ENCODE data around the gene NLRP3. TPM values are rescaled to one million over a fixed set of nuclear protein-coding genes. Genes with fewer than 3 reads are reported as not detected.

NLRP3 gene
- total and polyA plus RNA-seq, 4 donors, result 0.28 to 1.9 (median 0.61) TPM

DNA sequence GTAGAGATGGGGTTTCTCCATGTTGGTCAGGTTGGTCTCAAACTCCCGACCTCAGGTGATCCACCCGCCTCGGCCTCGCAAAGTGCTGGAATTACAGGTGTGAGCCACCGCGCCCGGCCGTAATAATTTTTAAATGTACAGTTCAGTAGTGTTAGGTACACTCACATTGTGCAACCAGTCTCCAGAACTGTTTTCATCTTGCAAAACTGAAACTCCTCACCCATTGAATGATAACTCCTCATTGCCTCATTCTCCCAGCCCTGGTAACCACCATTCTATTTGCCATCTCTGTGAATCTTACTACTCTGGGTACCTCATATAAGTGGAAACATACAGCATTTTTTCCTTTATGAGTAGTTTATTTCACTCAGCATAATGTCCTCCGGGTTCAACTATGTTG lies 3.4 kb downstream of the NLRP3 start:
- H3K9ac ChIP-seq (ENCODE audit: low read depth in 1 of 2, low read length in 2 of 2), result no peak overlapping the region
- H3K4me1 ChIP-seq (ENCODE audit: control insufficient read depth in 4 of 4, insufficient read depth in 4 of 4, low read length in 3 of 4), result no peaks in the 10 kb centered on the region
- DNase-seq (ENCODE audit: low spot score), result no peak
- H3K27me3 ChIP-seq (ENCODE audit: control insufficient read depth in 4 of 4, insufficient read depth in 4 of 4, low read length in 3 of 4), result peaks cover 0 to 4% (median 0%) of the 10 kb centered on the region in 4 donors
- no peak for TF ChIP-seq HNF4G (IDR thresholded peaks at IDR 0.05)
- TF ChIP-seq SP1 (IDR thresholded peaks at IDR 0.05), result no peak
- TF ChIP-seq, protein P1, sequence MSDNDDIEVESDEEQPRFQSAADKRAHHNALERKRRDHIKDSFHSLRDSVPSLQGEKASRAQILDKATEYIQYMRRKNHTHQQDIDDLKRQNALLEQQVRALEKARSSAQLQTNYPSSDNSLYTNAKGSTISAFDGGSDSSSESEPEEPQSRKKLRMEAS (IDR thresholded peaks at IDR 0.05), result no peak
- TF ChIP-seq RAD21 (IDR thresholded peaks at IDR 0.05), result no peak
- TF ChIP-seq RXRA (IDR thresholded peaks at IDR 0.05), result no peak
- no peak for TF ChIP-seq HNF4A (conservative IDR thresholded peaks at IDR 0.05)
- H3K36me3 ChIP-seq (ENCODE audit: control insufficient read depth in 4 of 4, insufficient read depth in 3 of 4, low read depth in 1 of 4, low read length in 3 of 4), result no peaks in the 10 kb centered on the region
- no peaks in the 10 kb centered on the region for H3K9me3 ChIP-seq (ENCODE audit: control insufficient read depth in 4 of 4, low read length in 3 of 4)
- H3K27ac ChIP-seq (ENCODE audit: low read depth in 1 of 2, low read length in 2 of 2), result no peak overlapping the region
- H3K4me3 ChIP-seq (ENCODE audit: low read depth in 1 of 3, low read length in 3 of 3), result no peak overlapping the region
- WGBS, result 84% methylated on average over 9 of the region's 9 CpGs

DNA sequence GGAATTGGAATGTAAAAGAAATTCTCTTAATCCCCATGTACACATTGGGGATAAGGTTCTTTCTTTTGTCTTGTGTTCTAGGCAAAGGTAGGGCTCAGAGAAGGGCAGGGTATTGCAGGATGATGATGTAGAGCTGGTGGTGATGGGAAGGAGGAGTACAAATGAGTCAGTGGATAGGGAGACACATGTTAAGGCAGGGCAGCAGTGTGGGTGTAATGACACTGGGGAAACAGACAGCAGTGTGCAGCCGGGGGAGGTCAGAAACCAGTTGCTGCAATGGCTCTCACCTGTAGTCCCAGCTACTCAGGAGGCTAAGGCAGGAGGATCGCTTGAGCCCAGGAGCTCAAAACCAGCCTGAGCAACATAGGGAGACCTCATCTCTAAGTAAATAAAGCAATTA lies 5.1 kb downstream of the NLRP3 start:
- no peak overlapping the region for H3K4me3 ChIP-seq (ENCODE audit: low read depth in 1 of 3, low read length in 3 of 3)
- no peaks in the 10 kb centered on the region for H3K4me1 ChIP-seq (ENCODE audit: control insufficient read depth in 4 of 4, insufficient read depth in 4 of 4, low read length in 3 of 4)
- H3K36me3 ChIP-seq (ENCODE audit: control insufficient read depth in 4 of 4, insufficient read depth in 3 of 4, low read depth in 1 of 4, low read length in 3 of 4), result no peaks in the 10 kb centered on the region
- no peak overlapping the region for H3K9ac ChIP-seq (ENCODE audit: low read depth in 1 of 2, low read length in 2 of 2)
- no peak for DNase-seq (ENCODE audit: low spot score)
- no peak for TF ChIP-seq SP1 (IDR thresholded peaks at IDR 0.05)
- 77% methylated on average over 2 of the region's 2 CpGs for WGBS
- no peaks in the 10 kb centered on the region for H3K9me3 ChIP-seq (ENCODE audit: control insufficient read depth in 4 of 4, low read length in 3 of 4)
- H3K27ac ChIP-seq (ENCODE audit: low read depth in 1 of 2, low read length in 2 of 2), result no peak overlapping the region
- peaks cover 0 to 6% (median 0%) of the 10 kb centered on the region in 4 donors for H3K27me3 ChIP-seq (ENCODE audit: control insufficient read depth in 4 of 4, insufficient read depth in 4 of 4, low read length in 3 of 4)

DNA sequence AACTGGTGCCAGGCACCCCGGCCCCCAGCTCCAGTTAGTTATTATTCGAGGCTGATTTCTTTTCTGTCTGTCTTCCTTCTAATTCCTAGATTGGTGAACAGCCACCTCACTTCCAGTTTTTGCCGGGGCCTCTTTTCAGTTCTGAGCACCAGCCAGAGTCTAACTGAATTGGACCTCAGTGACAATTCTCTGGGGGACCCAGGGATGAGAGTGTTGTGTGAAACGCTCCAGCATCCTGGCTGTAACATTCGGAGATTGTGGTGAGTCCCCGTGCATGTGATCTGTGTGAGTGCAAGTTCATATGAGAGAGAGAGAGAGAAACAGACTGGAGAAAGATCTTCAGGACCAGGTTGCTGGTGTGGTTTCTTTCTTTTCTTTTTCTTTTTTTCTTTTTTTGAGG lies 13.5 kb downstream of the NLRP3 start:
- Histone ChIP-seq H3K27ac (ENCODE audit: low read depth in 1 of 2, low read length in 2 of 2) (no peak overlapping the region), H3K4me3 (ENCODE audit: low read depth in 1 of 3, low read length in 3 of 3) (no peak overlapping the region), H3K4me1 (ENCODE audit: control insufficient read depth in 4 of 4, insufficient read depth in 4 of 4, low read length in 3 of 4) (peaks cover 0 to 3% (median 0%) of the 10 kb centered on the region in 4 donors), H3K9ac (ENCODE audit: low read depth in 1 of 2, low read length in 2 of 2) (no peak overlapping the region), H3K9me3 (ENCODE audit: control insufficient read depth in 4 of 4, low read length in 3 of 4) (no peaks in the 10 kb centered on the region), H3K27me3 (ENCODE audit: control insufficient read depth in 4 of 4, insufficient read depth in 4 of 4, low read length in 3 of 4) (peaks cover 0 to 2% (median 0%) of the 10 kb centered on the region in 4 donors), H3K36me3 (ENCODE audit: control insufficient read depth in 4 of 4, insufficient read depth in 3 of 4, low read depth in 1 of 4, low read length in 3 of 4) (no peaks in the 10 kb centered on the region)
- TF ChIP-seq FOXA2 (IDR thresholded peaks at IDR 0.05), result no peak
- no peak for TF ChIP-seq SP1 (IDR thresholded peaks at IDR 0.05)
- no peak for TF ChIP-seq JUND (IDR thresholded peaks at IDR 0.05)
- TF ChIP-seq, protein P2, sequence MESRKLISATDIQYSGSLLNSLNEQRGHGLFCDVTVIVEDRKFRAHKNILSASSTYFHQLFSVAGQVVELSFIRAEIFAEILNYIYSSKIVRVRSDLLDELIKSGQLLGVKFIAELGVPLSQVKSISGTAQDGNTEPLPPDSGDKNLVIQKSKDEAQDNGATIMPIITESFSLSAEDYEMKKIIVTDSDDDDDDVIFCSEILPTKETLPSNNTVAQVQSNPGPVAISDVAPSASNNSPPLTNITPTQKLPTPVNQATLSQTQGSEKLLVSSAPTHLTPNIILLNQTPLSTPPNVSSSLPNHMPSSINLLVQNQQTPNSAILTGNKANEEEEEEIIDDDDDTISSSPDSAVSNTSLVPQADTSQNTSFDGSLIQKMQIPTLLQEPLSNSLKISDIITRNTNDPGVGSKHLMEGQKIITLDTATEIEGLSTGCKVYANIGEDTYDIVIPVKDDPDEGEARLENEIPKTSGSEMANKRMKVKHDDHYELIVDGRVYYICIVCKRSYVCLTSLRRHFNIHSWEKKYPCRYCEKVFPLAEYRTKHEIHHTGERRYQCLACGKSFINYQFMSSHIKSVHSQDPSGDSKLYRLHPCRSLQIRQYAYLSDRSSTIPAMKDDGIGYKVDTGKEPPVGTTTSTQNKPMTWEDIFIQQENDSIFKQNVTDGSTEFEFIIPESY (IDR thresholded peaks at IDR 0.05), result no peak
- no peak for TF ChIP-seq HNF4A (conservative IDR thresholded peaks at IDR 0.05)
- TF ChIP-seq, protein P1 (IDR thresholded peaks at IDR 0.05), result no peak
- no peak for TF ChIP-seq RAD21 (IDR thresholded peaks at IDR 0.05)
- TF ChIP-seq, protein P3, sequence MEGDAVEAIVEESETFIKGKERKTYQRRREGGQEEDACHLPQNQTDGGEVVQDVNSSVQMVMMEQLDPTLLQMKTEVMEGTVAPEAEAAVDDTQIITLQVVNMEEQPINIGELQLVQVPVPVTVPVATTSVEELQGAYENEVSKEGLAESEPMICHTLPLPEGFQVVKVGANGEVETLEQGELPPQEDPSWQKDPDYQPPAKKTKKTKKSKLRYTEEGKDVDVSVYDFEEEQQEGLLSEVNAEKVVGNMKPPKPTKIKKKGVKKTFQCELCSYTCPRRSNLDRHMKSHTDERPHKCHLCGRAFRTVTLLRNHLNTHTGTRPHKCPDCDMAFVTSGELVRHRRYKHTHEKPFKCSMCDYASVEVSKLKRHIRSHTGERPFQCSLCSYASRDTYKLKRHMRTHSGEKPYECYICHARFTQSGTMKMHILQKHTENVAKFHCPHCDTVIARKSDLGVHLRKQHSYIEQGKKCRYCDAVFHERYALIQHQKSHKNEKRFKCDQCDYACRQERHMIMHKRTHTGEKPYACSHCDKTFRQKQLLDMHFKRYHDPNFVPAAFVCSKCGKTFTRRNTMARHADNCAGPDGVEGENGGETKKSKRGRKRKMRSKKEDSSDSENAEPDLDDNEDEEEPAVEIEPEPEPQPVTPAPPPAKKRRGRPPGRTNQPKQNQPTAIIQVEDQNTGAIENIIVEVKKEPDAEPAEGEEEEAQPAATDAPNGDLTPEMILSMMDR (IDR thresholded peaks at IDR 0.05; ENCODE audit: low read depth, low read length, missing input control), result no peak
- no peak for TF ChIP-seq YY1 (IDR thresholded peaks at IDR 0.05)
- TF ChIP-seq, protein P4, sequence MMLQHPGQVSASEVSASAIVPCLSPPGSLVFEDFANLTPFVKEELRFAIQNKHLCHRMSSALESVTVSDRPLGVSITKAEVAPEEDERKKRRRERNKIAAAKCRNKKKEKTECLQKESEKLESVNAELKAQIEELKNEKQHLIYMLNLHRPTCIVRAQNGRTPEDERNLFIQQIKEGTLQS (IDR thresholded peaks at IDR 0.05), result no peak
- TF ChIP-seq EGR1 (IDR thresholded peaks at IDR 0.05; ENCODE audit: low read depth in 2 of 2), result no peak
- no peak for TF ChIP-seq GABPA (IDR thresholded peaks at IDR 0.05 in 1 of 2, conservative IDR thresholded peaks at IDR 0.05 in 1 of 2)
- no peak for TF ChIP-seq FOXA1 (IDR thresholded peaks at IDR 0.05)
- TF ChIP-seq, protein P5, sequence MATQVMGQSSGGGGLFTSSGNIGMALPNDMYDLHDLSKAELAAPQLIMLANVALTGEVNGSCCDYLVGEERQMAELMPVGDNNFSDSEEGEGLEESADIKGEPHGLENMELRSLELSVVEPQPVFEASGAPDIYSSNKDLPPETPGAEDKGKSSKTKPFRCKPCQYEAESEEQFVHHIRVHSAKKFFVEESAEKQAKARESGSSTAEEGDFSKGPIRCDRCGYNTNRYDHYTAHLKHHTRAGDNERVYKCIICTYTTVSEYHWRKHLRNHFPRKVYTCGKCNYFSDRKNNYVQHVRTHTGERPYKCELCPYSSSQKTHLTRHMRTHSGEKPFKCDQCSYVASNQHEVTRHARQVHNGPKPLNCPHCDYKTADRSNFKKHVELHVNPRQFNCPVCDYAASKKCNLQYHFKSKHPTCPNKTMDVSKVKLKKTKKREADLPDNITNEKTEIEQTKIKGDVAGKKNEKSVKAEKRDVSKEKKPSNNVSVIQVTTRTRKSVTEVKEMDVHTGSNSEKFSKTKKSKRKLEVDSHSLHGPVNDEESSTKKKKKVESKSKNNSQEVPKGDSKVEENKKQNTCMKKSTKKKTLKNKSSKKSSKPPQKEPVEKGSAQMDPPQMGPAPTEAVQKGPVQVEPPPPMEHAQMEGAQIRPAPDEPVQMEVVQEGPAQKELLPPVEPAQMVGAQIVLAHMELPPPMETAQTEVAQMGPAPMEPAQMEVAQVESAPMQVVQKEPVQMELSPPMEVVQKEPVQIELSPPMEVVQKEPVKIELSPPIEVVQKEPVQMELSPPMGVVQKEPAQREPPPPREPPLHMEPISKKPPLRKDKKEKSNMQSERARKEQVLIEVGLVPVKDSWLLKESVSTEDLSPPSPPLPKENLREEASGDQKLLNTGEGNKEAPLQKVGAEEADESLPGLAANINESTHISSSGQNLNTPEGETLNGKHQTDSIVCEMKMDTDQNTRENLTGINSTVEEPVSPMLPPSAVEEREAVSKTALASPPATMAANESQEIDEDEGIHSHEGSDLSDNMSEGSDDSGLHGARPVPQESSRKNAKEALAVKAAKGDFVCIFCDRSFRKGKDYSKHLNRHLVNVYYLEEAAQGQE (IDR thresholded peaks at IDR 0.05), result no peak
- TF ChIP-seq RXRA (IDR thresholded peaks at IDR 0.05), result no peak
- 69% methylated on average over 6 of the region's 6 CpGs for WGBS
- DNase-seq (ENCODE audit: low spot score), result no peak
